ENCODE measurements around the gene POC1A.

POC1A gene

GRCh38 chr3:52102934-52103333 is 51.3 kb downstream of the POC1A start:
- no peak for DNase-seq (ENCODE audit: low spot score)

GRCh38 chr3:52099001-52099401 is 55.2 kb downstream of the POC1A start:
- no peak for DNase-seq (ENCODE audit: low spot score)

- no peak for DNase-seq (ENCODE audit: low spot score)
These were observed 56.2 kb downstream of the POC1A start for GRCh38 chr3:52097851-52098507.

- no peak for DNase-seq (ENCODE audit: low spot score)
These were observed 58.0 kb downstream of the POC1A start for GRCh38 chr3:52095990-52096775.

- no peak for DNase-seq (ENCODE audit: low spot score)
These were observed 59.4 kb downstream of the POC1A start for GRCh38 chr3:52094571-52095485.

GRCh38 chr3:52093756-52094545 is 60.3 kb downstream of the POC1A start:
- peak; percentile 79 for DNase-seq (ENCODE audit: low spot score)

GRCh38 chr3:52092891-52093290 is 61.3 kb downstream of the POC1A start:
- no peak for DNase-seq (ENCODE audit: low spot score)

GRCh38 chr3:52092271-52092660 is 62.0 kb downstream of the POC1A start:
- no peak for DNase-seq (ENCODE audit: low spot score)

GRCh38 chr3:52091586-52092270 is 62.5 kb downstream of the POC1A start:
- DNase-seq (ENCODE audit: low spot score), result peak; percentile 79

GRCh38 chr3:52090933-52091468 is 63.2 kb downstream of the POC1A start:
- no peak for DNase-seq (ENCODE audit: low spot score)

- peak; percentile 91 for DNase-seq (ENCODE audit: low spot score)
These were observed 63.9 kb downstream of the POC1A start for GRCh38 chr3:52090131-52090932.

GRCh38 chr3:52089691-52090090 is 64.5 kb downstream of the POC1A start:
- DNase-seq (ENCODE audit: low spot score), result no peak

GRCh38 chr3:52088445-52089367 is 65.5 kb downstream of the POC1A start:
- peak; percentile 70 for DNase-seq (ENCODE audit: low spot score)

- DNase-seq (ENCODE audit: low spot score), result no peak
These were observed 66.5 kb downstream of the POC1A start for GRCh38 chr3:52087731-52088130.

- peak; percentile 39 for DNase-seq (ENCODE audit: low spot score)
These were observed 67.1 kb downstream of the POC1A start for GRCh38 chr3:52086976-52087663.

GRCh38 chr3:52086461-52086860 is 67.8 kb downstream of the POC1A start:
- no peak for DNase-seq (ENCODE audit: low spot score)

- no peak for DNase-seq (ENCODE audit: low spot score)
These were observed 68.4 kb downstream of the POC1A start for GRCh38 chr3:52085681-52086282.
